Measurements from ENCODE around the gene KAZN.

KAZN gene

DNA sequence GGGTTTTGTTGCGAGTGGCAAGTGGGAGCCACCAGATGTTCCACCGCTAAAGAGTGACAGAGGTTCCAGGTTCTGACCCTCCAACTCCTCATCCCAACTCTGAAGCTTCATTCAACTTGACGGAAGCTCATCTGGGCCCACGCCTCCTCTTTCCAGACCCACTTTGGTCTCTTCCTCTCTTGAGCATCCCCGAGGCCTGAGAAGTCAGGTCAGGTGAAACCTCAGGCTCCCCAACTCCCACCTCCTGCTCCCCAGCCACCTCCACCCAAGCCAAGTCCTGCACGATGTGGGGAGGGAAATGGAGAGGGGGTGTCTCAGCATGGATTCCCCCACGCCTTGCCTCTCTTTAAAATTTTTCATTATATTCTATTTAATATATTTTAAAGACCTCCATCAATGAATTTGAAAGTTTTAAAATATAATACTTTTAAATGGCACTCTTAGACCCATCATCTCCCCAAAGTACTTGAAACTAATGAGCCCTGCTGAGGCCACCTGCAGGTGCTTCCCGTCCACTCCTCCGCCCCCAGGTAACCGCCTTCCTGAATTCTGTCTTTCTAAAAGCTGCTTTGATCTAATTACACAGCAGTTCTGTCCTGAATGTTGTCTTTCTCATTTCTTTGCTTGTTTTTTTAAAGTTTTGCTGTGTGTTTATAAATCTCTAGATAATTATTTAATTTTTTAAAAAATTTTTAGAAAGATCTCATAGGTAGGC lies 238.1 kb downstream of the KAZN start:
- DNase-seq: no peak

DNA sequence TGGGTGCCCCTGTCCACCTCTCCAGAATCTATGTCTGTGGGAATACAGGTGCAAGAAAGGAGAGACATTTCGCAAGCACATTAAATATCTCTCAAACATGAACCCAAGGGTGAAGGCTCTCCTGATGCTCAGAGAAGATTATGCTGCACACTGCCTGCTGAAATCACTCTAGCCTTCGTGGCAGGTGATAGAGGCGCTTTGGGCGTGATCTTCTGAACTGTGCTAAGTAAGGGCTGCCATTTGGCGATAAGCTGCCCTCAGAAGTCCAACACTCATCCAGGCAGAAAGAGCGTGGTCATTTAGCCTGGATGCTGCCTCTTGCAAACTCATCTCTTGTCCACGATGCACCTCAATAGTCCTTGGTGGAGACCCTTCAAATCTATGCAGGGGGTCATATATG lies 241.9 kb downstream of the KAZN start:
- DNase-seq: no peak

DNA sequence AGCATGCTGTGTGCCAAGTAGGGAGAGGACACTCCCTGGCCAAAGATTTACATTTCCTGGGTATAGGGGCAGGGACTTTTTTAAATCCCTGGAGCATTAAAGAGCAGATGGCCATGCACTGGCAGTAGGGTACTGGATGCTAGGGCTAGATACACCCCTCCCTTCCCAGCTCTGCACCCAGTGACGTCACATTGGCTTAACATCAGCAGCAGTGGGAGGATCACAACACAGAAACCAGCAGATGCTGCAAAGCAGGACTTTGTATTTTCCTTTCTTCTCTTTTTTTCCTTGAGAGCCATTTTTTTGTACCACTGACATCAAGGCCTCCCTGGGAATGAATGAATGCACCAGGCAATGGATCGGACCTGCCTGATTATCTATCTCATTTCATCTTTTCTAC lies 243.0 kb downstream of the KAZN start:
- DNase-seq: no peak

DNA sequence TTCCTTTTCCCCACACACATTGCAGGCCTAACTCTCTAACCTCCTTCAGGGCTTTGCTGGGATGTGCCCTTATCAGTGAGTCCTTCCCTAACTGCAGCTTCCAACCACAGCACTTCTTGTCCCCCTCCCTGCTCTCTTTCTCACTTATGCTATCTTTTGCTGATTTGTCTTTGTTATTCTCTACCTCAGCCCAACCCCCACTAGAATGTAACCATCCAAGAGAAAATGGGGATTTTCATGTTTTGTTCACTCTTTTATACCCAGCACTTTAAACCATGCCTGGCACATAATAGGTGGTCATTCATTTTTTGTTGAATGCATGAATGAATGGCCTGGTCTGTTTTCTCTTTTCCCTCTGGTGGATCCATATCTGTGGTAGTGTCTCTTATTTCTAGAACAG lies 243.5 kb downstream of the KAZN start:
- no peak for DNase-seq

DNA sequence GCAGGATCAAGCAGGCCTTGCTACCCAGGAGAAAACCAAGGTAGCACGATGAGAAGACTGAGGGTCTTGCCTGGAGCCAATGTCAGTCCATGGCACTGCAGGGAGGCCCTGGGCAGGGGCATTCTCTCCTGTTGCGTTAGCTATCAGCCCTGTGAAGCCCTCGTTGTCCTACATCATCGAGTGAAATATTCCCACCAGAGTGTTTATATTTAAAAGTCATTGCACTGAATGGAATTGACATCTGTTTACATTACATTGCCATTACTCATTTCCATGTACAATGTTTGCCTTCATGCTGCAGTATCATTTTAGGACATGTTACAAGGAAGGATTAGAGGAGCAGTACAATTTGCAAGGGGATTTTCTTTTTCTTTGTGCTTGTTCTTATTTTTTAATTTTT lies 243.9 kb downstream of the KAZN start:
- no peak for DNase-seq

DNA sequence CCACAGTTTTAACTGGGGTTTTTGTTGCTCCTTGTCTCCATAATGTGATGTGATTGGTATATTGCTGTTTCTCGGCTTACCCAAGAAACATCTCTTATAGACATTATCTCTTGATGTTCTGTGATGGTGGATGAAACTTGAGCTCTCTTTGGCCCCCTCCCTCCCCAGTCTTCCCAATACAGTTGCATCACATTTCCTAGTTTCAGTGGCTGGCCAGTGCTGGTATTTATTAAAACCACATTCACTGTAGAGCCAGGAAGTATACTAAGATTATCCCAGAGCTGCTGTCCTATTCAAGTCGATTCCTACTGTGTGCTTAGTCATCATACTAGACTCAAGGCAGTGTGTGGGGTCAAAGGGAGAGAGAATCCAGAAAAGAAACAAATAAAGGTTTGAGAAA lies 244.4 kb downstream of the KAZN start:
- DNase-seq: no peak

DNA sequence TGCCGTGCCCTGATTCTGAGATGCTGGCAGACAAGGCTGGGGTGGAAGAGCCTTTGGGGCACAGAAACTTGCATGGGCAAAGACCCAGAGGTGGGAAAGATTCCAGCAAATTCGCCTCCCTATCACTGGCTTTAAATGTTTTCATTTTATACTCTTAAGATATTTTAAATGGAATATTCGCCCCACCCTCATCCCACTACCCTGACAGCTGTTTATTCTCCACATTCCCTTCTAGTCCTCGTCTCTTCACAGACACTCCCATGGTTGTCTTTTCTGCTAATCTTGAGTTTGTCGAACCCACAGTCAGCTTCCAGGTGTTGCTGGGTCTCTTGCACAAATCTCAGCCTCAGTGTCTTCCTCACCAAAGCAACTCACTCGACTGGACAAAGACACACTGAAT lies 245.0 kb downstream of the KAZN start:
- no peak for DNase-seq

DNA sequence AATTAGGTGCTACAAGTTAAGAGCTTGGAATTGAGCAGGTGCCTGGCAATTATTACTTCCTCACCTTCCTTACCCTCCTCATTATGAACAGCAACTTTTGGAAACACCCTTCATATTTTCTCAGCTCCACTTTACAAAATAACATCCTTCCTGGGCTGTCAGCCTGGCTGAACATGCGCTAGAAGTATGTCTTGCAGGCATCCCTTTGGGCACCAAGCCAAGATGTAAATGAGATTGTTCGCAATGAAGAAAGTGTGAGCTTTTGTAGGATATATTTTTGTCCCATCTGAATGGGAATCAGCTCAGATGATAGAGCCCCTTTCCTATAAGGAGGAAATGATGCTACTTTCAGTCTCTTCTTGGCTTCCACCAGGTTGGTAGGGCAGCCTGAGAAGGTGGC lies 245.9 kb downstream of the KAZN start:
- DNase-seq: no peak

DNA sequence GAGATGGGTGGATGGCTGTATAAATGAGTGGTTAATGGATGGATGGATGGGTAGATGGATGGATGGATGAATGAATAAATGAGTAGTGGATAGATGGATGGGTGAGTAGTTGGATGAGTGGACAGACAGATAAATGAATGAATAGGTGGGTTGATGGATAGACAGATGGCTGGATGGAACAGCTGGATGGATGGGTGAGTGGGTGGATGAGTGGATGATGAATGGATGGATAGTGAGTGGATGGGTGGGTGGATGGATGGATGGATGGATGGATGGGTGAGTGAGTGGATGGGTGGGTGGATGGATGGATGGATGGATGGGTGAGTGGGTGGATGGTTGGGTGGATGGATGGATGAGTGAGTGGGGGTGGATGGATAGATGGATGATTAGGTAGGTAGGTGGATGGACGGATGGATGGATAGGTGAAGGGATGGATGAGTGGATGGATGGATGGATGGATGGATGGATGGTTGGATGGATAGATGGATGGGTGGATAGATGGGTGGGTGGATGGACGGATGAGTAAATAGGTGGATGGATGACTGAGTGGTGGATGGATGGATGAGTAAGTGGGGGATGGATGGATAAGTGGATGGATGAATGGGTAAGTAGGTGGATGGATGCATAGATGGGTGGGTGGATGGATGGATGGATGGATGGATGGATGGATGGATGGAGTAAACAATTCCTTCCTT lies 246.6 kb downstream of the KAZN start:
- DNase-seq: no peak

DNA sequence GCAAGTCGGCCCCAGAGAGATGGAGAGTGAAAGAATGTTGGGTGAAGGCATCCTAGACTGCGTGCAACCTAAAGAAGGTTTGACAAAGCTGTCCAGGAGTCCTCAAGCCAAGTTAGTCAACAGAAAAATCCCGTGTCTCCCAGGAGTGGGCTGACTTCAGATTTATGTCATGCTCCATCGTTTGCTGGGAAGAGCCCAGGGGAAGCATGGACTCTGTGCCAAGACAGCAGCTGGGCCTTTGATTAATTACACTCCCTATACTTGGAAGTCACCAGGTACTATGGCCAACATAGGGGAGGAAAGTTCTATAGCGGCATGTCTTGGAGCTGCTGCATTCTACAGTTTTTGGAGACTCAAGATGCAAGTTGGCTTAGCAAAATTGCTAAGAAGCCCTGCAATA lies 247.4 kb downstream of the KAZN start:
- DNase-seq: no peak

DNA sequence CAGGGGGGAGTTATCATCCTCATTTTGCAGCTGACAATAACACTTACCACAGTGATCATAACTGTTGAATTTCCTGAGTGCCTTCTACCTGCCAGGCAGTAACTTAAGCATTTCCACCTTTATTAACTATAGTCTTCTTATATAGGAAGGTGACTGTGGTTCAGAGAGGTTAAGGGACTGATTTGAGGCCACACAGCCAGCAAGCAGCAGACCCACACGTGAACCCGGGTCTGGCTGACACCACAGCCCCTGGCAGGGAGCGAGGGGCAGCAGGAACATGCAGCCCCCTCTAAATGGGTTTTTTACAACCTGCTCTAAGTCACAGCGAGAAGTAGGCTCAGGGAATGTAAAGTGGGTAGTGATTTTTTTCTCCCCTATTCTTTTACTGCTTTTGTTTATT lies 248.2 kb downstream of the KAZN start:
- no peak for DNase-seq

DNA sequence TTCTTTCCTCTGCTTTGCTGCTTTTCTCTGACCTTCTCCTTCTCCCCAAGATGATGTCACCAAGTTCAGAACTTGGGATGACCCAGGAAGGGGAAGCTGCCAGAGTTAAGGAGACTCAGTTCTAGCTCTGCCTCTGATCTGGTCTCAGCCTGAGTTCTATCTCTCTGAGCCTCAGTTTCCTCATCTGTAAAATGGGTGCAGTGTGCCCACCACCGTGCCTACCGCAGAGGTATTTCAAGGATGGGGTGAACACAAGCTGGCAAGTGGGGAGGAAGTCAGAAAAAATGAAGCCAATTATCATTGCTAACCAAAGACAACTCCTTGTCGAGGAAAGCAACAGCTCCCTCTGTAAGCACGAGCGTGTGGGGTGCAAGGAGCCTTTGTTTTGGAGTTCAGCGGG lies 249.7 kb downstream of the KAZN start:
- no peak for DNase-seq

DNA sequence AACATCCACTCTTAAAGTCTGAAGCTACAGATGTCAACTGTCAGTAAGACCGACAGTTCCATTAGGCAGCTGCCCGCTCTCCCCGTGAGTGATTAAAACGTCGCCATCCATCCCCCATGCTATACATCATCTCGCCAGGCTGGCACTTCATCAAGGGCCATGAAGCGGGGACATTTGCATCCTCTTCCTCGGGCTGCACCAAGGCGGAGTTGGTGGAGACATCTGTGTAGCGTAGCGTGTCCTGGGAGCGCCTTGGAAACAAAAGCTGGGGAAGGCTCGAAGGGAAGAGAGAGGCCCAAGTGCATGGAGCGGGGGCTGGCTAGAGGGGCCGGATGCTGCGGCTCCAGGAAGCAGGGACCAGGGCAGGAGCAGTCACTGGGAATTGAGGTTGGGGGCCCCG lies 250.1 kb downstream of the KAZN start:
- no peak for DNase-seq

DNA sequence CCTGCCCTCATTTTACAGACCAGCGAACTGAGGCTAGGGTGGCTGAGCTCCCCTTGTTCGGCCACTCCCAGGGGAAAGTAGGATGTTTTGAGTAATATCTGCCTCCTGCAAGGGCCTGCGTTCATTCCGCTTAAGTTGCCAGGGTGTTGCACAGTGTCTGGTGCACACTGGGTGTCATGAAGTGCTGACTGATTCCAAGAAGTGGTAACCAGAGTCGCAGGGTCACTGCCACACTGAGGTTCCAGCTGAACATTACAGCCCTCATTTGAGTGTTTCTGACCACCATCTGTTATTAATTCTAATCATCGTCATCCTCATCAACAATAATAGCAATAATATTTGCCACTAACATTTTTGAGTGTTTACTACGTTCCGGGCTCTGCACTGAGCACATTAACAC lies 250.6 kb downstream of the KAZN start:
- no peak for DNase-seq

DNA sequence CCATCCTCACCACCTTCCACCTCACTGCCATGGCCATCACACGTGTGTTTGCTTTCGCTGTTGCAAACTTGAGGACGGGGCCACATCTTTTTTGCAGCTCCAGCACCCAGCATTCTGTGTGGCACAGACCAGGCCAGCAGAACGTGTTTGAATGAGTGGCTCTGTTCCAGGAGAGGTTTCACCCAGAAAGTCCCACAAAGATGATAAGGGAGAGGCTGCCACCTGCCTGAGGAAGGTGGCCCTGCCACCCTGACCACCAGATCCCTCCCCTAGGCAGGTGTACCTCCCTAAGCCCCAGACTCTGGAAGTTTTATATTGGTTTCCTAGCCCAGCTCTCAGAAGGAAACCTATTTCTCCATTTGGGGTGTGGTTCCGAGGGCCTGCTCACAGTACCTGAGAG lies 252.1 kb downstream of the KAZN start:
- DNase-seq: no peak

DNA sequence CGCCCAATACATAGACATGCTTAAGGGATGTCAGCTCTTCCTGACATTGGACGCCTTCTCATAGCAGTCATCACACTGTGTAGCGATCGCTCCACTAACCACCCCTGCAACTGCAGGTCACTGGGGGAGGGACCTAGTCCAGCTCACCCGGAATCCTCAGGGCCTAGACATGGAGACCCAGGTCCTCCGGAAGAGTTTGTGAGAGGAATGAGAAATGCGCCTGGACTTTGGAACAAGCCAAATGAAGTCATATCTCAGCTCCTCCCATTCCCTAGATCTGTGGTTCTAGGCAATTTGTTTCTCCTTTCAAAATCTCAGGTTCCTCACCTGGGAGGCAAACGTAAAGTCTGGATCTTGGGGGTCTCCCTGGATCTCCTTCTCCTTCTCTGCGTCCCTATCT lies 253.3 kb downstream of the KAZN start:
- DNase-seq: no peak

DNA sequence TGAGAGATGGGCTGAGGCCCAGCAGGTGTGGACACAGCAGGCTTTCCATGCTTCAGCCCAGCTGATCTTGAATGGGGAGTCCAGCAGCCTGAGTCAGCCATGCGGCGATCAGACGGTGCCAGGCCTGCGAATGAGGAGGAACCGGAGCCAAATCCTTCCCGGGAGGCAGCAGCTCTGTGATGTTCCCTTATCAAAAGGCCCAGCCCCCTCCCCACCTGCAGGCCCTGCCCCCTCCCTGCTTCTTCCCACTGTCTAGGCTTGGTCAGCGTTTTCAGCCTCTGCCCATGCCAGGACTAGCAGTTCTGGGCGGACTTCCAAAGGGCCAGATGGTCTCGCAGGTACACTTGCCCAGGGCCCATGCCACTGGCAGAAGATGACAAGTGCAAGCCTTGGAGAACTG lies 253.8 kb downstream of the KAZN start:
- DNase-seq: no peak

DNA sequence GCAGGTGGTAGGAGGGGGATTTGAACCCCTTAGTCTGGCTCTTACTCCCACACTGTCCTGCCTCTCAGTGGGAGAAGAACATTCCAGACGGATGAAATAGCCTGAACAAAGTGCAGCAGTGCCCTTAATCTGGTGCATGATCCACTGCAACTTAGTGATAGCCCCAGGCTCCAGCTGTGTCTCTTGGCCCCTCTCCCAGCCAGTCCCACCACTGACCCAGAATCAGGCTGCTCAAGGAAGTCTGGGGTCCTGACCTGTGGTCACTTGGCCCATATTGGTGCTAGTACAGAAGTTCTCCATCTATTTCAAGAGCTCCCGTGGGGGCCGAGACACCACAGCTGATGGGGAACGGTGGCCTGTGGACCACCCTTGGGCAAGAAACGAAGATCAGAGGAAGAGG lies 255.0 kb downstream of the KAZN start:
- DNase-seq: no peak

DNA sequence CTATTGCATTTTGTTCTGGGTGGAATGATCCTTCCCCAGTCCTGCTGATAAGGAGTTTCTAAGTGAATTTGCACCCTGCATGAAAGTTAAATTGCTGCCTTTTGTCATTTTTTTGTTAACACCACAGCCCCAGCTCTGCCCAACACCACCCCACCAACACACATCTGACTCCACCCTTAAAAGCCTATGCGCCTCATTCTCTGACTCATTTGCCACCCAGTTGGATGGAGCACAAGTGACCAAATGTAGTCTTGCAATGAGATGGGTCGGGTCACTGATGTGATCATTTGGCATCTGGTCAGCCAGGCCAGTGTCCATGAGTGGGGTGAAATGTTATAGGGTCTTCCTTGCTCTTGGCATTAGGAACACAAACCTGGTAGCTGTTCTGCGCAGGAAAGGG lies 256.8 kb downstream of the KAZN start:
- no peak for DNase-seq

DNA sequence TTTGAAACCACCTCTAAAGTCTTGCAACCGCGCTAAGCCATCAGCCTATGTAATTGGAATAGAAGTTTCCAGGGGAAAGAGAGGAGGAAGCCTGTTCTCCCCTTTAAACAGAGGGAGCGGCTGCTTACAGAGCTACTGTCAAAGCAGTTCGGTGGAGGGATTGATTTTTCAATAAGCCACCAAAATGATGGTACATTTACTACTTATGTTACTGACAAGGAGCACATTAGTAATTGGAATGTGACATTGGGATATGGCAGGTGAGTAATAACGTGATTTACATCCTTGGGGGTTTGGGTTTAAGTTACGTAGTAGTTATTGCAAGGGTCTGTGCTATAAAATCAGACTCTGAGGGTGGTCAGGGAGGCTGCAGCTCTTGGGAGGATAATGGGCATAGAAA lies 257.3 kb downstream of the KAZN start:
- no peak for DNase-seq

DNA sequence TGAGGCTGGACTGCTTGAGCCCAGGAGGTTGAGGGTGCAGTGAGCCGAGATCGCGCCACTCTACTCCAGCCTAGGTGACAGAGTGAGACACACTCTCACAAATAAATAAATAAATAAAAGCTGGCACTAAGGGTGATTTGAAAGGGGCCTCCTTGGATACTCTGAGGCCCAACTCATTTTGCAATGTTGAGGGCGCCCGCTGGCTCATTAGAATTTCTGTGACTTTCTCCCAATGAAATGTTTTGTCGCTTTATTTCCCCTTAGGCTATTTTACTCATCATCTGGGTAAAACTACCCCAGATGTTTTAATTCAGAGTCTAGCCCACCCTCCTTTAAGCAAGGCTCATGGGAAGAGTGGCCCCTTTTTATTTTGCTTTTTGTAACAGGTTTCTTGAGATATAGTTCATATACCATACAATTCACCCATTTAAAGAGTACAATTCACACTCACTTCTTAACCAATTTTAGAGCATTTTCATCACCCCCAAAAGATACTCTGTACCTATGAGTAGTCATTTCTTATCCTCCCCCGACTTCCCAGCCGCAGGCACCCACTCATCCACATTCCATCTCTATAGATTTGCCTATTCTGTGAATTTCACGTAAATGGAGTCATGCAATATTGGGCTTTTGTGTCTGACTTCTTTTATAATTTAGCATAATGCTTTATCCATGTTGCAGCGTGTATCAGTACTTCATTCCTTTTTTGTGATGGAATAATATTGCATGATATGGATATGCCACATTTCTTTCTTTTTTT lies 259.1 kb downstream of the KAZN start:
- no peak for DNase-seq

DNA sequence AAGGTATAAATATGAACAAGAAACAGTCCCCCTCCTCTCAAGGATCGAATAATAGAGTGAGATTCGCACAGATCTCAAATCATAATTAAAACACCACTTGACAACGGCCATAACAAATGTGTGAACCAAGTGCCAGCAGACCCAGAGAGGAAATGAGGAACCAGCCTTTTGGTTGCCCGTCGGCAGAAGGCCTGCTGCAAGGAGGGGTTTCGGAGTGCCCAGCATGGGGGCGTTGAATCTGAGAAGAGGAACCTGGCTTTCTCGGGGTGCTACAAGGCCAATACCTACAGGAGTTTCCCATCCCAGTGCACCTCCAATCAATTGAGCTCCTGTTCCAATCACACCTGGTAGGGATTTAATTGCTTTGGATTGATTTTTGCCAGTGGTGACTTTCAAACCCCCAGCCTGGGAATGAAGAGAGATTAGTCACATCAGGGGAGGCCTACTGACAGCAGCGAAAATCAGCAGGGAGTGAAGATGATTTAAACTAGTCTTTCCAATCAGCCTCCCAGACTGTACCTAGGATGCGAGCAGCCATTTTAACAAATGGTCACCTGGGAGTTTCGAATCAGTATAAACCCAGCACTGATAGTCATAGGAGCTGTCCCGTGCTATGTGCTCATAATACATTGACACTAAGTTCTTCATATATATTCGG lies 263.8 kb downstream of the KAZN start:
- no peak for DNase-seq

DNA sequence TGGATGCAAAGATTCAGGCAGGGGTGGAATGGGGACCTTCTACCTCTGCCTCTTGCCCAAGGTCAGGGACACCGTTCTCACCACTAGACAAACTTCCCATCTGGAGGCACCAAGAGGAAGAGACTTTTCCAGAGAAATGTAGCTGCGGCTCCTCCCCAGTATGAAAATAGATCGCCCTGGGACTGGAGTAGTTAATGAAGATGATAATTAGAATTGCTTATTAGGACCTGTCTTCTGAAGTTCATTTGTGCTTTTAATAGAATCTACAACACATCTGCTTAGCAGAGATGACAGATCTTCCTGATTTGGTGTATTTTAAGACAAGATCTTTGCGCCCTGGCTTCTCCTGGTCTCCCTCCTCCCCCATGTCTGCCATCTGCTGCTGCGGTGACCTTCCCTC lies 266.6 kb downstream of the KAZN start:
- no peak for DNase-seq

Measured in stimulated activated naive CD4-positive, alpha-beta T cell treated with Interleukin-2 at 50 U/mL for 16 hours (primary cell).